ENCODE results near the gene HEPACAM2. TPM values are rescaled to one million over a fixed set of nuclear protein-coding genes. Genes with fewer than 3 reads are reported as not detected.
A peak's percentile ranks its signal among the peaks of the same experiment; 100 is the strongest.

Gene HEPACAM2
- total and polyA plus RNA-seq, 10 donors: 0.06 to 2.4 (median 0.28) TPM; not detected in 7

DNA sequence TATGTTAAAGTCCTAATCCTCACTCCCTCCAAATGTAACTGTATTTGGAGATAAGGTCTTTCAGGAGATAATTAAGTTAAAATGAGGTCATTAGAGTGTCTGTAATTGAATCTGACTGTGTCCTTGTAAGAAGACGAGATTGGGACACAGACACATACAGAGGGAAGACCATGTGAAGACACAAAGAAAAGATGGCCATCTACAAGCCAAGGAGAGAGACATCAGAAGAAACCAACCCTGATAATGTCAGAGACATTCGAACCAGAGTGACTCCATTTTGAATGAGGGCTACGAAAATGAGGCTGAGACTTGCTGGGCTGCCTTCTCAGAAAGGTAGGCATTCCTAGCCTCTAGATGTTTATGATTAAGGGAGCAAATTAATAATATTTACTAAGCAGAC lies 77.5 kb downstream of the HEPACAM2 start:
- no peak for DNase-seq
- peak overlapping the region in 1 of 8 donors; percentile 71 for H3K4me3 ChIP-seq
- peaks cover 8 to 64% (median 31%) of the 10 kb centered on the region in 6 donors for H3K4me1 ChIP-seq
- no peaks in the 10 kb centered on the region for H3K27me3 ChIP-seq (replicated peaks in 1 of 7)
- intact Hi-C loops (cut with DNase I; ENCODE audit: low total_unique reads): no loop called here
- TF ChIP-seq CTCF (IDR thresholded peaks at IDR 0.05 in 8 of 11, conservative IDR thresholded peaks at IDR 0.05 in 3 of 11) (no peak), POLR2A (IDR thresholded peaks at IDR 0.05) (no peak), POLR2AphosphoS5 (IDR thresholded peaks at IDR 0.05) (no peak)
- H3K9me3 ChIP-seq: no peaks in the 10 kb centered on the region
- H3K36me3 ChIP-seq: peaks cover 0 to 23% (median 13%) of the 10 kb centered on the region in 6 donors
- peak overlapping the region; percentile 55 to 86 (median 82) for H3K27ac ChIP-seq
- WGBS, 5 donors: 81 to 94% (median 85%) methylated on average over 3 of the region's 3 CpGs

GRCh38 chr7:93148144-93148543 lies 78.1 kb downstream of the HEPACAM2 start, which contains the start of gene SAMD9L:
Gene SAMD9L (minus strand): TSS chr7:93148385. CDS start chr7:93135971, 12,414 bp downstream.
- WGBS, 5 donors: 2 to 12% (median 5%) methylated on average over 2 of the region's 2 CpGs
- H3K9me3 ChIP-seq: no peaks in the 10 kb centered on the region
- peak within 1 kb of the TSS; percentile 55 to 86 (median 82) for H3K27ac ChIP-seq
- peaks cover 0 to 29% (median 19%) of the 10 kb centered on the region in 6 donors for H3K36me3 ChIP-seq
- peaks cover 8 to 64% (median 31%) of the 10 kb centered on the region in 6 donors for H3K4me1 ChIP-seq
- no peak for DNase-seq
- intact Hi-C loops (cut with DNase I; ENCODE audit: low total_unique reads): no loop called here
- H3K27me3 ChIP-seq (replicated peaks in 1 of 7): no peaks in the 10 kb centered on the region
- TF ChIP-seq CTCF (IDR thresholded peaks at IDR 0.05 in 8 of 11, conservative IDR thresholded peaks at IDR 0.05 in 3 of 11): no peak
- TF ChIP-seq POLR2AphosphoS5 (IDR thresholded peaks at IDR 0.05): no peak
- no peak for TF ChIP-seq POLR2A (IDR thresholded peaks at IDR 0.05)
- peak within 1 kb of the TSS; percentile 36 to 71 (median 52) for H3K4me3 ChIP-seq

DNA sequence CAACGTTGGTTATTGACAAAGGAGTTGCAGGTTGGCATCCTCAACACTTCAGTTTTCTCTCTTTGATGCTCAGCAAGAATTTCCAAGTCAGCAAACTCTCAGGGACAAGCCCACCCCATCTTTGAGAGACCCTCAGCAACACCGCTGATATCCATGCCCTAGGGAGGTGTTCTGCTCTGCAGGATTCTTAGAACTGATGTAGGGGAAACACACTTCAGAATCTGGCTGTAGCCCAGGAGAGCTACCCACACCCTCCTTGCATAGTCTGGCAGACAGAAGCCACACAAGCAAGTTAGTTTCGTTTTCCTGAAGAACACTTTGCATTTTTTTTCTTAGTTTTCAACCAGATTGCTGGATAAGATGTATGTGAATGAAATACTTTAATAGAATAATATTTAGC lies 78.9 kb downstream of the HEPACAM2 start:
- Histone ChIP-seq H3K9me3 (no peaks in the 10 kb centered on the region), H3K4me1 (peaks cover 8 to 64% (median 31%) of the 10 kb centered on the region in 6 donors), H3K4me3 (peak overlapping the region; percentile 36 to 71 (median 52)), H3K36me3 (peaks cover 0 to 37% (median 27%) of the 10 kb centered on the region in 6 donors), H3K27ac (peak overlapping the region; percentile 55 to 86 (median 82)), H3K27me3 (replicated peaks in 1 of 7) (no peaks in the 10 kb centered on the region)
- 0 to 4% (median 0%) methylated on average over 3 of the region's 3 CpGs for WGBS, 5 donors
- peak; percentile 64 for DNase-seq
- TF ChIP-seq POLR2A (IDR thresholded peaks at IDR 0.05) (no peak), POLR2AphosphoS5 (IDR thresholded peaks at IDR 0.05) (no peak), CTCF (IDR thresholded peaks at IDR 0.05 in 8 of 11, conservative IDR thresholded peaks at IDR 0.05 in 3 of 11) (no peak)
- intact Hi-C loops (cut with DNase I; ENCODE audit: low total_unique reads): no loop called here

- peak overlapping the region; percentile 36 to 71 (median 52) for H3K4me3 ChIP-seq
- peaks cover 0 to 45% (median 34%) of the 10 kb centered on the region in 6 donors for H3K36me3 ChIP-seq
- H3K9me3 ChIP-seq: no peaks in the 10 kb centered on the region
- intact Hi-C loops (cut with DNase I; ENCODE audit: low total_unique reads): no loop called here
- WGBS, 5 donors: 16 to 25% (median 20%) methylated on average over 5 of the region's 5 CpGs
- TF ChIP-seq POLR2A (IDR thresholded peaks at IDR 0.05): no peak
- H3K4me1 ChIP-seq: peaks cover 8 to 64% (median 31%) of the 10 kb centered on the region in 6 donors
- H3K27me3 ChIP-seq (replicated peaks in 1 of 7): no peaks in the 10 kb centered on the region
- DNase-seq: no peak
- H3K27ac ChIP-seq: peak overlapping the region in 7 of 8 donors; percentile 75 to 86 (median 83)
Measured at GRCh38 chr7:93146472-93147141, 79.7 kb downstream of the HEPACAM2 start.

Measured in spleen (tissue), 11 donors.